Esophagus squamous epithelium (tissue), 4 donors: Measurements from ENCODE around the gene CLCN4.

Experiments
- CTCF ChIP-seq, 6 experiments: fragments of 450-650 bp in 4 of 6; fragments of 200-600 bp in 2 of 6; sonication (generic) in 2 of 6; IDR thresholded peaks; one replicate each; pipeline ENCODE4 v1.5.1; 2016 to 2019; ENCODE audit warnings: antibody characterized with exemption in 6 of 6, mild to moderate bottlenecking in 4 of 6, moderate library complexity in 4 of 6
- POLR2A ChIP-seq, 4 donors: fragments of 450-650 bp; IDR thresholded peaks; one replicate each; pipeline ENCODE4 v1.6.1; 2017; ENCODE audit warnings: antibody characterized with exemption in 4 of 4, mild to moderate bottlenecking in 4 of 4, moderate library complexity in 3 of 4

GRCh38 chrX:10128386-10128785 is 28.4 kb upstream of the CLCN4 start:
- TF ChIP-seq POLR2A (IDR thresholded peaks at IDR 0.05) (no peak), CTCF (IDR thresholded peaks at IDR 0.05) (no peak)
